ENCODE results near the gene F5. TPM values are rescaled to one million over a fixed set of nuclear protein-coding genes. Genes with fewer than 3 reads are reported as not detected.
A peak's percentile ranks its signal among the peaks of the same experiment; 100 is the strongest.

F5 gene
- total and polyA plus RNA-seq, 2 of the 13 experiments (the other 11 are each of a cell fraction or from before 2014, with no cell fraction given), result 38.3 to 64.0 TPM

DNA sequence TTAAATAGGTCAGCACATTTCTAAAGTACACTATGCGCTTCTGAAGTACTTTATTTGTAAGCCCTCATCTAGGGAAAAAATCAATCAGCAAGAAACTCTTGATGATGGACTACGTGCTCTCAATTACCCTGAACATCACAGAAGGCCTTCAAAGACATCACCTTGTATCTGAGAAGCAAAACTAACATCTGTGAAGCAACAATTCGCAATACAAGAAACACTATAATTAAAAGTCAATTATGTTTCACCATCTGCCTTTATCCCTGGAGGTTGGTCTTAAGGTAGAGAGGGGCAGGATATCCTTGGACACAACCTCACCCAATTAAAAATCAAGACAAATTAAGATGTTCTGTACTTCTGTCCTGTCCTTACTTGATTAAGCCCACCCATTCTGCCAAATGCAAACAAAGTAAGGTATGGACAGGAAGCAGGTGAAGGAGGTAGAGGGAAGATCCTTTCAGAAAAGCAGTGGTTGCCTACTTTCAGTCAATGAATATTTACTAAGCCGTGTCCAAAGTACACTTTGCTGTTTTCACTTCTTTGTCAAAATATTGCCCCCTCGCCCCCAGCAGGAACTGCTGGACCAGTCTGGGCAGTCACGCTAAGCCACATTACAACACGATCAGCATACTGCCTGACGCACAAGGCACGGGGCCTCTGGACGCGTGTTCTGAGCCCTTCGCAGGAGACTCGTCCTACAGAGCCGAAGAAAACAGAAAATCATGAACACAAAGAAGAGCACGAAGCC is 101.4 kb downstream of the F5 start (continued):
- peak; percentile 26; the same call in 1 of the 2 replicates for TF ChIP-seq CEBPB (IDR thresholded peaks at IDR 0.05; ENCODE audit: borderline replicate concordance, low read depth, low read length)
- TF ChIP-seq MYC (CRISPR knock-in tag; IDR thresholded peaks at IDR 0.05; ENCODE audit: borderline replicate concordance), result peak; percentile 93; the same call in 1 of the 2 replicates
- no peak for TF ChIP-seq ZNF331 (CRISPR knock-in tag; IDR thresholded peaks at IDR 0.05)
- TF ChIP-seq, protein P1, sequence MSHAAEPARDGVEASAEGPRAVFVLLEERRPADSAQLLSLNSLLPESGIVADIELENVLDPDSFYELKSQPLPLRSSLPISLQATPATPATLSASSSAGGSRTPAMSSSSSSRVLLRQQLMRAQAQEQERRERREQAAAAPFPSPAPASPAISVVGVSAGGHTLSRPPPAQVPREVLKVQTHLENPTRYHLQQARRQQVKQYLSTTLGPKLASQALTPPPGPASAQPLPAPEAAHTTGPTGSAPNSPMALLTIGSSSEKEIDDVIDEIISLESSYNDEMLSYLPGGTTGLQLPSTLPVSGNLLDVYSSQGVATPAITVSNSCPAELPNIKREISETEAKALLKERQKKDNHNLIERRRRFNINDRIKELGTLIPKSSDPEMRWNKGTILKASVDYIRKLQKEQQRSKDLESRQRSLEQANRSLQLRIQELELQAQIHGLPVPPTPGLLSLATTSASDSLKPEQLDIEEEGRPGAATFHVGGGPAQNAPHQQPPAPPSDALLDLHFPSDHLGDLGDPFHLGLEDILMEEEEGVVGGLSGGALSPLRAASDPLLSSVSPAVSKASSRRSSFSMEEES (CRISPR knock-in tag; IDR thresholded peaks at IDR 0.05), result 0 out of 2 replicates have a peak, but pooled peaks have one; percentile 43
- peak; percentile 67 for TF ChIP-seq PPARG (CRISPR knock-in tag; conservative IDR thresholded peaks at IDR 0.05)
- TF ChIP-seq KMT2A (CRISPR knock-in tag; IDR thresholded peaks at IDR 0.05), result peak; percentile 33
- TF ChIP-seq, protein P2, sequence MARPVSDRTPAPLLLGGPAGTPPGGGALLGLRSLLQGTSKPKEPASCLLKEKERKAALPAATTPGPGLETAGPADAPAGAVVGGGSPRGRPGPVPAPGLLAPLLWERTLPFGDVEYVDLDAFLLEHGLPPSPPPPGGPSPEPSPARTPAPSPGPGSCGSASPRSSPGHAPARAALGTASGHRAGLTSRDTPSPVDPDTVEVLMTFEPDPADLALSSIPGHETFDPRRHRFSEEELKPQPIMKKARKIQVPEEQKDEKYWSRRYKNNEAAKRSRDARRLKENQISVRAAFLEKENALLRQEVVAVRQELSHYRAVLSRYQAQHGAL (CRISPR knock-in tag; IDR thresholded peaks at IDR 0.05; ENCODE audit: not compliant biosample characterization), result no peak
- TF ChIP-seq ZNF33A (CRISPR knock-in tag; IDR thresholded peaks at IDR 0.05; ENCODE audit: borderline replicate concordance), result no peak
- TF ChIP-seq ZNF253 (CRISPR knock-in tag; IDR thresholded peaks at IDR 0.05; ENCODE audit: borderline replicate concordance), result no peak

DNA sequence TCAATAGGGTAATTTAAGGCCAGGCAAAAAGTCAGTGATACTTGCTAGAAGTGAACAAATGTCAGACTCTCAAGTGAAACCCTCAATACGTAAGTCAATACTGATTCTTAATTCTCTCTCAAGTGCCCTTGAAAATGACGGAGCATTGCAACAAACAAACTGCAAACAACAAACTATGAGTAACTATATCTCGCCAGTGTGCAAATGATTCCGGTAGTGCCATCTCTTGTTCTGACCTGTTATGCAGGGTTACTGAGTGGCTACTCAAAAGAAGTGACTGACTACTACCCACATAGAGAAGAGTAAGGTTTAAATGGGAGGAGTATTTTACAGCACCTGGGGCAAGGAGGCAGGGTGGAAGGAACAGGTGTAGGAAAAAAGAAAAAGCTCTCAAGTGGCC is 102.2 kb downstream of the F5 start:
- 2% methylated on average over 4 of the region's 4 CpGs for WGBS (ENCODE audit: low lambda C conversion rate)
- H3K9ac ChIP-seq (ENCODE audit: insufficient read depth, low read depth, low read length), result peak overlapping the region; percentile 92
- ChIA-PET POLR2A (no interaction called here), CTCF (ENCODE audit: low intra/inter-chr PET ratio, low total read pairs) (no interaction called here)
- DNase-seq (ENCODE audit: low spot score) (no peak), ATAC-seq (no peak), FAIRE-seq (no peak)
- intact Hi-C loops (cut with micrococcal nuclease; ENCODE audit: unreplicated experiment), result loop anchor here (10.0 kb wide), 1 partner anchor 379 kb away; the partner anchor contains the start of gene ATP1B1
- peaks cover 79% of the 10 kb centered on the region for H3K79me2 ChIP-seq (ENCODE audit: insufficient read depth, low read length)
- H3K4me2 ChIP-seq (ENCODE audit: low read depth, low read length), result peak overlapping the region; percentile 91
- no TSS peak for BruUV-seq (replicated peaks)
- peaks cover 71% of the 10 kb centered on the region for H3K4me1 ChIP-seq (ENCODE audit: insufficient read depth, low read length)
- peak overlapping the region; percentile 62 to 87 (median 81) for H3K4me3 ChIP-seq (replicated peaks in 1 of 3; ENCODE audit: insufficient read depth in 1 of 3, low read depth in 2 of 3, low read length in 3 of 3)
- H2AFZ ChIP-seq (ENCODE audit: low read length), result no peak overlapping the region
- no peaks in the 10 kb centered on the region; a peak in 1 of 5 replicates for H3K27me3 ChIP-seq (ENCODE audit: control insufficient read depth in 1 of 2, insufficient read depth in 2 of 2, low read length in 2 of 2)
- H4K20me1 ChIP-seq (ENCODE audit: insufficient read depth, low read length), result peaks cover 50% of the 10 kb centered on the region
- H3K27ac ChIP-seq (ENCODE audit: extremely low read length, insufficient read depth, low read length), result peak overlapping the region; percentile 95
- H3K36me3 ChIP-seq (replicated peaks in 1 of 2; ENCODE audit: control insufficient read depth in 1 of 2, insufficient read depth in 2 of 2, low read length in 2 of 2), result no peaks in the 10 kb centered on the region; a peak in 1 of 5 replicates
- H3K9me3 ChIP-seq (ENCODE audit: low read length), result no peaks in the 10 kb centered on the region
- in situ Hi-C loops (cut with HindIII; ENCODE audit: extremely low pct_ligation_motif_present, low pct_unique_long_range_greater_than_20kb), result no loop called here
- TF ChIP-seq, protein P3, sequence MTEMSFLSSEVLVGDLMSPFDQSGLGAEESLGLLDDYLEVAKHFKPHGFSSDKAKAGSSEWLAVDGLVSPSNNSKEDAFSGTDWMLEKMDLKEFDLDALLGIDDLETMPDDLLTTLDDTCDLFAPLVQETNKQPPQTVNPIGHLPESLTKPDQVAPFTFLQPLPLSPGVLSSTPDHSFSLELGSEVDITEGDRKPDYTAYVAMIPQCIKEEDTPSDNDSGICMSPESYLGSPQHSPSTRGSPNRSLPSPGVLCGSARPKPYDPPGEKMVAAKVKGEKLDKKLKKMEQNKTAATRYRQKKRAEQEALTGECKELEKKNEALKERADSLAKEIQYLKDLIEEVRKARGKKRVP (CRISPR knock-in tag; IDR thresholded peaks at IDR 0.05), result no peak
- TF ChIP-seq, protein P4, sequence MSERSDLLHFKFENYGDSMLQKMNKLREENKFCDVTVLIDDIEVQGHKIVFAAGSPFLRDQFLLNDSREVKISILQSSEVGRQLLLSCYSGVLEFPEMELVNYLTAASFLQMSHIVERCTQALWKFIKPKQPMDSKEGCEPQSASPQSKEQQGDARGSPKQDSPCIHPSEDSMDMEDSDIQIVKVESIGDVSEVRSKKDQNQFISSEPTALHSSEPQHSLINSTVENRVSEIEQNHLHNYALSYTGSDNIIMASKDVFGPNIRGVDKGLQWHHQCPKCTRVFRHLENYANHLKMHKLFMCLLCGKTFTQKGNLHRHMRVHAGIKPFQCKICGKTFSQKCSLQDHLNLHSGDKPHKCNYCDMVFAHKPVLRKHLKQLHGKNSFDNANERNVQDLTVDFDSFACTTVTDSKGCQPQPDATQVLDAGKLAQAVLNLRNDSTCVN (CRISPR knock-in tag; IDR thresholded peaks at IDR 0.05; ENCODE audit: borderline replicate concordance), result no peak
- TF ChIP-seq, protein P5, sequence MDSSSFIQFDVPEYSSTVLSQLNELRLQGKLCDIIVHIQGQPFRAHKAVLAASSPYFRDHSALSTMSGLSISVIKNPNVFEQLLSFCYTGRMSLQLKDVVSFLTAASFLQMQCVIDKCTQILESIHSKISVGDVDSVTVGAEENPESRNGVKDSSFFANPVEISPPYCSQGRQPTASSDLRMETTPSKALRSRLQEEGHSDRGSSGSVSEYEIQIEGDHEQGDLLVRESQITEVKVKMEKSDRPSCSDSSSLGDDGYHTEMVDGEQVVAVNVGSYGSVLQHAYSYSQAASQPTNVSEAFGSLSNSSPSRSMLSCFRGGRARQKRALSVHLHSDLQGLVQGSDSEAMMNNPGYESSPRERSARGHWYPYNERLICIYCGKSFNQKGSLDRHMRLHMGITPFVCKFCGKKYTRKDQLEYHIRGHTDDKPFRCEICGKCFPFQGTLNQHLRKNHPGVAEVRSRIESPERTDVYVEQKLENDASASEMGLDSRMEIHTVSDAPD (CRISPR knock-in tag; IDR thresholded peaks at IDR 0.05), result no peak
- TF ChIP-seq RFX5 (IDR thresholded peaks at IDR 0.05; ENCODE audit: low read depth, low read length), result no peak
- no peak for TF ChIP-seq TBL1XR1 (IDR thresholded peaks at IDR 0.05; ENCODE audit: borderline replicate concordance, low read length, partially characterized antibody)
- no peak for TF ChIP-seq GPN1 (CRISPR knock-in tag; IDR thresholded peaks at IDR 0.05; ENCODE audit: borderline replicate concordance)
- TF ChIP-seq TGIF2 (CRISPR knock-in tag; IDR thresholded peaks at IDR 0.05), result no peak
- TF ChIP-seq ZC3H4 (CRISPR knock-in tag; IDR thresholded peaks at IDR 0.05; ENCODE audit: borderline replicate concordance), result no peak

All from HepG2 (cell line).